HEK293T (cell line): ENCODE data around the gene TXNDC11.

ENCODE experiments used
- CTCF ChIA-PET: fragments of 350-600 bp; formaldehyde crosslinking; extraction: SDS; loops from one replicate; lab custom pipeline; 2021; ENCODE audit warnings: antibody characterized with exemption, inconsistent platforms; lab: Yijun Ruan, JAX
- POLR2A ChIA-PET: fragments of 350-600 bp; formaldehyde crosslinking; extraction: SDS; loops from one replicate; lab custom pipeline; 2020; ENCODE audit warnings: antibody characterized with exemption, inconsistent platforms; lab: Yijun Ruan, JAX
- DNase-seq: peaks from one replicate; pipeline ENCODE4 v3.0.0; 2012; ENCODE audit warnings: mixed read lengths; ENCODE audit errors: extremely low spot score
- ARNT ChIP-seq: fragments of 450-650 bp; IDR thresholded peaks from 2 replicates; pipeline ENCODE4 v1.6.1; 2017; ENCODE audit warnings: mild to moderate bottlenecking
- BHLHE40 ChIP-seq: fragments of 450-650 bp; IDR thresholded peaks from 2 replicates; pipeline ENCODE4 v1.6.1; 2016; ENCODE audit warnings: mild to moderate bottlenecking, moderate library complexity, borderline replicate concordance
- CTBP1 ChIP-seq: fragments of 450-650 bp; IDR thresholded peaks from 2 replicates; pipeline ENCODE4 v1.6.1; 2016; ENCODE audit warnings: borderline replicate concordance
- ELF4 ChIP-seq: fragments of 450-650 bp; IDR thresholded peaks from 2 replicates; pipeline ENCODE4 v1.6.1; 2017; ENCODE audit warnings: antibody characterized with exemption
- FOXA1 ChIP-seq: fragments of 450-650 bp; IDR thresholded peaks from 2 replicates; pipeline ENCODE4 v1.6.1; 2016; ENCODE audit warnings: mild to moderate bottlenecking
- FOXK2 ChIP-seq: fragments of 450-650 bp; IDR thresholded peaks from 2 replicates; pipeline ENCODE4 v1.6.1; 2016; ENCODE audit warnings: mild to moderate bottlenecking
- FOXM1 ChIP-seq: fragments of 450-650 bp; IDR thresholded peaks from 2 replicates; pipeline ENCODE4 v1.6.1; 2017; ENCODE audit warnings: mild to moderate bottlenecking, borderline replicate concordance
- HDGF ChIP-seq: fragments of 450-650 bp; IDR thresholded peaks from 2 replicates; pipeline ENCODE4 v1.6.1; 2017; ENCODE audit warnings: antibody characterized with exemption, borderline replicate concordance
- L3MBTL2 ChIP-seq: fragments of 450-650 bp; conservative IDR thresholded peaks from 2 replicates; pipeline ENCODE4 v1.6.1; 2016; ENCODE audit warnings: mild to moderate bottlenecking
- LEF1 ChIP-seq: fragments of 450-650 bp; IDR thresholded peaks from 2 replicates; pipeline ENCODE4 v1.6.1; 2017; ENCODE audit warnings: mild to moderate bottlenecking, borderline replicate concordance
- NFRKB ChIP-seq: fragments of 450-650 bp; IDR thresholded peaks from 2 replicates; pipeline ENCODE4 v1.6.1; 2016; ENCODE audit warnings: mild to moderate bottlenecking, moderate library complexity
- PKNOX1 ChIP-seq: fragments of 450-650 bp; IDR thresholded peaks from 2 replicates; pipeline ENCODE4 v1.6.1; 2016
- SUZ12 ChIP-seq: fragments of 450-650 bp; IDR thresholded peaks from 2 replicates; pipeline ENCODE4 v1.6.1; 2016; ENCODE audit warnings: mild to moderate bottlenecking
- TARDBP ChIP-seq: fragments of 450-650 bp; IDR thresholded peaks from 2 replicates; pipeline ENCODE4 v1.6.1; 2016
- ZNF384 ChIP-seq: fragments of 450-650 bp; IDR thresholded peaks from 2 replicates; pipeline ENCODE4 v1.6.1; 2016

Gene TXNDC11

DNA sequence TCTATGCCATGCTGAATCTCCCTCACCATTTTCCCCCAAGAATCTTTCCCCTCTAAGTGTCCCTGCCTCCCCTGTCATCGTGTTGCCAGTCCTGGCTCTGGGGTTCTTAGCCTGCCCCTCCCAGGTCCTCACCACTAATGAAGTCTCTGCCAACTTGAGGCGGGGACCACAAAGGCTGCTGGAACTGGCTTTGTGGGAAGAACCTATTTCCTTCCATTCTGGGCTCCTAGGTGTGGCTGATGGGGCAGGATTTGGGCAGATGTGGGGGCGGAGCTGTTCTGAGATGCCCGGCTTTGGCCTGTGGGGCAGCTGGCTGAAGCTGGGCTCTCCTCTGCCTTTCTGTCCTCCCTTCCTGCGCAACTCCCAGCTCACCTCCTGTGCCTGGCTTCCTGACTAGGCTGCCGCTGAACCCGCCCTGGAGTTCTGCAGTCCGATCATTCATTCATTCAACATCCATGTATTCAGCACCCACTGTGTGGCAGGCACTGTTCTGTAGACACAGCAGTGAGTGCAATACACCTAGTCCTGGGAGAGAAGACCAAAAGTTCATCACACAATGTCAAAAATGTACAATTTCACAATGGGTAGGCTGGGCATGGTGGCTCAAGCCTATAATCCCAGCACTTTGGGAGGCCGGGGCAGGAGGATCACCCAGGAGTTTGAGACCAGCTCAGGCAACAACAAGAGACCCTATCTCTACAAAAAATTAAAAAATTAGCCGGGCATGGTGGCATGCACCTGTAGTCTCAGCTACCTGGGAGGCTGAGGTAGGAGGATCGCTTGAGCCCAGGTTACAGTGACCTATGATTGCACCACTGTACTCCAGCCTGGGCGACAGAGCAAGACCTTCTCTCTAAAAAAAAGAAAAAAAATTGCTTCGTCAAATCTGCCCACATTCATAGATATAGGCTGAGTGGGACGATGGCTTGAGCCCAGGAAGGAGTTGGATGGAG, 76.3 kb downstream of the TXNDC11 start:
- POLR2A ChIA-PET = interaction anchor here (0.7 kb wide), 2 partner anchors 10 to 11 kb away, joined by 3 read pairs; no protein-coding TSS in a partner anchor
- CTCF ChIA-PET = interaction anchor here (0.8 kb wide), 1 partner anchor 270 kb away, joined by 3 read pairs; no protein-coding TSS in a partner anchor
- TF ChIP-seq BHLHE40 (no peak), SUZ12 (no peak), NFRKB (no peak), FOXK2 (no peak), FOXM1 (no peak), ARNT (no peak), PKNOX1 (no peak), FOXA1 (no peak), L3MBTL2 (no peak), ZNF384 (no peak), CTBP1 (no peak), TARDBP (no peak)
- DNase-seq = no peak

DNA sequence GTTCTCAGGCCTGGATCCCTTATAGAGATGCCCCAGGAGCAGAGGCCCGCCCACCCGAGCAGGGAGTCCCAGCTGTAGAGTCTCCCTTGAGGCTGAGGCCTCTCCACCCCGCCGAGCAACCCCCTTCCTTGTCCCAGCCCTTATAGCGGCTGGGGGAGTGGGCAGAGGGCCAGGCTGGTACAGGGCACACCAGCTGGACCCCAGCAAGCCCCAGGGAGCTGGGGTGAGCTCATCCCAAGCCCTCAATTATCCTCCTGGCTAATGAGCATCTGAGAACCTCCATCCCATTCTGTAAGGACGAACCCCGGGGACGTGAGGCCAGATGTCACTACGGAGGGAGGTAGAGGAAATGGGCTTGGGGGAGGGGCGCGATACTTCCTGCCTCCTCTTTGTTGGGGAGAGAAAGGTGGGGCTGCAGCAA, 77.6 kb downstream of the TXNDC11 start:
- CTCF ChIA-PET = no interaction called here
- no peak for DNase-seq
- no peak for TF ChIP-seq ZNF384
- TF ChIP-seq FOXA1 = no peak
- TF ChIP-seq HDGF = no peak
- no peak for TF ChIP-seq FOXK2
- no peak for TF ChIP-seq TARDBP
- no peak for TF ChIP-seq PKNOX1
- TF ChIP-seq FOXM1 = no peak
- TF ChIP-seq ELF4 = no peak
- no peak for TF ChIP-seq SUZ12
- no peak for TF ChIP-seq NFRKB
- no peak for TF ChIP-seq L3MBTL2
- TF ChIP-seq BHLHE40 = no peak
- TF ChIP-seq CTBP1 = no peak
- TF ChIP-seq ARNT = no peak
- no peak for TF ChIP-seq LEF1
- POLR2A ChIA-PET = no interaction called here

DNA sequence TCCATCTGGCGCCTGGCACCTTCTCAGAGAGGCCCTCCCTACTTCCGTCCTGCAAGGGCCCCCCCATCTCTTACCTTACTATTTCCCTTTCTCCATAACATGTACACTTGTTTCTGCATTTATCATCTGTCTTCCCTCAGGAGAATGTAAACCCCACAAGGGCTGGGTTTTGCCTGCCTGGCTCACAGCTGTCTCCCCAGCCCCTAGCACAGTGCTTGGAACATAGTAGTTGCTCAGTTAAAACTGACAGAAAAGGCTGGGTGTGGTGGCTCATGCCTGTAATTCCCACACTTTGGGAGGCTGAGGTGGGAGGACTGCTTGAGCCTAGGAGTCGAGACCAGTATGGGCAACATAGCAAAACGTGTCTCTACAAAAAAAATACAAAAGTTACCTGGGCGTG, 80.1 kb downstream of the TXNDC11 start:
- POLR2A ChIA-PET = no interaction called here

GRCh38 chr16:11660565-11660964, 82.1 kb downstream of the TXNDC11 start:
- ChIA-PET CTCF (no interaction called here), POLR2A (no interaction called here)
- TF ChIP-seq BHLHE40 (no peak), FOXK2 (no peak), LEF1 (no peak), TARDBP (no peak)
- DNase-seq = no peak

More for the DNA sequence above, 80.1 kb downstream of the TXNDC11 start:
- DNase-seq = no peak
- CTCF ChIA-PET = no interaction called here
- TF ChIP-seq ZNF384 (no peak), ELF4 (no peak), TARDBP (no peak), NFRKB (no peak), ARNT (no peak), BHLHE40 (no peak), PKNOX1 (no peak)

DNA sequence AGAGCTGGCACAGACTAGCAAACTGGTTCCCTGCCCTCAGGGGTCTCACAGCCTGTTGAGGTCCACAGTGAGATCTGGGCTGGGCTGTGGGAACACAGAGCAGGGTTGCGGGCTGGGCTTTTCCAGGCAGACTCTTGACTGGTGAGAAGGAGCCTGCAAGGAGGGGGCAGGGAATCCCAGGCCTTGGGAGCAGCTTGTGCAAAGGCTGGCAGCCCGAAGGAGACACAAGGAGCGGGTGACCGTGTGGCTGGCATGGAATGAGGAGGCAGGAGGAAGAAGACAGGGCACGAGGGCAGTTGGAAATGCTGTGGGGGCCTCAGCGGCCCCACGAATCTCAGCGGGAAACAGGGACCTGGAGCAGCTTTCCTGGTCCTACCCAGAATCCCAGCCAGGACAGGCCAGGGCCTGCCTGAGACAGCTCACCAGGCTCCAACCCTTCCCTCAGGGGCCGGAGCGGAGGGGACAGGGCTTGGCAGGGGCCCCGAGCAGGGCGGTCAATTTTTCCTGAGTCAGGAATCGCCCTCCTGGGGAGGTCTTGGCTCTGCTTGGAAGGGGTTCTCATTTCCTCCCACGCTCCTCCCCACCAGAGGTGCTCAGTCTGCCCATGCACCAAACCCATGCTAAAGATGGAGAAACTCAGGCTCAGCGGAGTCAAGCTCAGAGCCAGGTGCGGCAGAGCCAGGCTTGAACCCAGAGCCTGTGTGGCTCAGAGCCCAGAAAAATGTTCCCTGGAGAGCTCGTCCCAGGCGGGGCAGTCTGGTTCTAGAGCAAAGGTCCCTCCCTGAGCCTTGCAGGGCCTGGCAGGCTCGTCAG, 83.6 kb downstream of the TXNDC11 start:
- POLR2A ChIA-PET = interaction anchor here (0.7 kb wide), 1 partner anchor 84 kb away, joined by 3 read pairs; the partner anchor contains the start of gene TXNDC11
- no peak for TF ChIP-seq TARDBP
- no peak for TF ChIP-seq ELF4
- no peak for TF ChIP-seq LEF1
- no peak for TF ChIP-seq BHLHE40
- TF ChIP-seq ARNT = no peak
- no peak for TF ChIP-seq PKNOX1
- no peak for TF ChIP-seq NFRKB
- TF ChIP-seq SUZ12 = no peak
- TF ChIP-seq FOXA1 = no peak
- no peak for TF ChIP-seq L3MBTL2
- DNase-seq = no peak
- CTCF ChIA-PET = no interaction called here
